HuH-7 (cell line): ENCODE data around the gene KLF13.

Source experiments
- DNase-seq: peaks from one replicate; pipeline ENCODE4 v3.0.0; 2011; ENCODE audit warnings: low spot score

The KLF13 gene

GRCh38 chr15:31300208-31300661, 26.4 kb upstream of the KLF13 start:
- DNase-seq = no peak

DNA sequence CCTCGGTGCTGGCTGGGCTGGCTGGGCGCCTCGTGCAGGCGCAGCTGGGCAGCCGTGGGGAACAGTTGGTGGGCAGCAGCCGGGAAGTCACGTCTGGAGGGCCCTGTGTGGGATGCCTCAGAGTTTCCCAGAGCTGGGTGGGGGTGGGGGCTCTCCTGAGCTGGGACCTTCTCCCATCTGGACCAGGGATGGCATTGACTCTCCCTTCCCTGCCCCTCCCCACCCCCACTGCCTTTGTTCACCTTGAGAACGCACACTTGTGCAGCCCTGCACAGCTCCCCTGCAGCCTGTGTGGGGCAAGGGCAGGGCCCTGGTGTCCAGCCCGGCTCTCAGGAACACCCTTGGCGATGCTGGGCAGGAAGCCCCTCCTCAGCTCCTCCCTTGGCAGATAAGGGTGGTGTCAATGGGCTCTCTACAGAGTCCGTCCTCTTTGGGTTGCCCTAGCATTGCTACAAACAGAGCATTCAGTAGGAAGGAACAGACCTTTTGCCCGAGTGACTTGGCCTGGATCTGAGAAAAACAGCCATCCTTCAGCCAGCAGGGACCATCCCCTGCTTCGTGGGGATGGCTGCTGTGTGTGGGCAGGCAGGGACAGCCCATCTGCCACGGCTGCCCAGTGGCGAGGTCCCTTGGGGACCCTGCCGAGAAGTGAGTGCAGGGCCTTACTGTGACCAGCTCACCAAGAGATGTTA, 25.5 kb upstream of the KLF13 start:
- no peak for DNase-seq

DNA sequence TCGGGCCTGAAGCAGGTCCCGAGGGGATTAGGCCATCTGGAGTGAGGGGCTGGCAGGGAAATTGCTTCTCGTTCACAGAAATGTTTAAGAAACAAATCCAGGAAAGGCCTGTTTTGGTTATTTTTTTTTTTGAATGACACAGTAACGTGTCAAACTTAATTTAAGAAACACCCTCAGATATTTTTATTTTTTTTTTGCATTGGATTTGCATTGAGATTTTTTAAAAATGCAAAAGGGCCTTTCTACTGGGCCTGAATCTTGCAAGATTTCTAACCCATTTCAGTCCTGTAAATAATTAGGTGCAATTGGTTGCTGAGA, 25.0 kb upstream of the KLF13 start:
- DNase-seq = no peak

DNA sequence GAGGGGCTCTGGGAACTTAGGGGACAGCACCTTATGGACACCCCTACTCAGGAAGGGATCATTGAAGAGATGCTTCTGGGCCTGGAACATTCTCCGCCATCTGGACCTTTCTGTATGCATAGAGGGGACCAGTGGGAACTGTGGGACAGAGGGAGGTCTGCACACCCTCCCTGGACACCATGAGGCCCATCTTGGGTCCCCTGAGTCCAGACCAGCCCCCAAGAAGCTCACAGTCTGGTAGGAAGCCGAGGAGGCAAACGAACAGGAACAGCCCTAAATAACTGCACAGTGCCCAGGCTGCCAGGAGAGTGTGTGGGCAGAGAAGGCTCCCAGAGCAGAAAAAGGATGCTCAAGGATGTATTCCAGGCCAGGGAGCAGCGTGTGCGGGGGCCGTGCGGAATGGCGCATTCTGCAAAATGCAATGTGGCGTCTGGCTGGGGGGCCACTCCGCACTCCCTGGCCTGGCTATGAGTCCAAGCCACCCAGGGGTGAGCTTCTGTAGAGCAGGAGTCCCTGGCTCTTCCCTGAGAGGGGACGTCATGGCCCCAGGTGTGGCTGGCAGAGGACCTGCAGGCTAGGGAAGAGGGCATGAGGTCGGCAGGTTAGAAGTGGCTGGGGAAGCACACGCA, 24.5 kb upstream of the KLF13 start:
- DNase-seq = no peak

GRCh38 chr15:31302778-31303725, 23.6 kb upstream of the KLF13 start:
- no peak for DNase-seq

DNA sequence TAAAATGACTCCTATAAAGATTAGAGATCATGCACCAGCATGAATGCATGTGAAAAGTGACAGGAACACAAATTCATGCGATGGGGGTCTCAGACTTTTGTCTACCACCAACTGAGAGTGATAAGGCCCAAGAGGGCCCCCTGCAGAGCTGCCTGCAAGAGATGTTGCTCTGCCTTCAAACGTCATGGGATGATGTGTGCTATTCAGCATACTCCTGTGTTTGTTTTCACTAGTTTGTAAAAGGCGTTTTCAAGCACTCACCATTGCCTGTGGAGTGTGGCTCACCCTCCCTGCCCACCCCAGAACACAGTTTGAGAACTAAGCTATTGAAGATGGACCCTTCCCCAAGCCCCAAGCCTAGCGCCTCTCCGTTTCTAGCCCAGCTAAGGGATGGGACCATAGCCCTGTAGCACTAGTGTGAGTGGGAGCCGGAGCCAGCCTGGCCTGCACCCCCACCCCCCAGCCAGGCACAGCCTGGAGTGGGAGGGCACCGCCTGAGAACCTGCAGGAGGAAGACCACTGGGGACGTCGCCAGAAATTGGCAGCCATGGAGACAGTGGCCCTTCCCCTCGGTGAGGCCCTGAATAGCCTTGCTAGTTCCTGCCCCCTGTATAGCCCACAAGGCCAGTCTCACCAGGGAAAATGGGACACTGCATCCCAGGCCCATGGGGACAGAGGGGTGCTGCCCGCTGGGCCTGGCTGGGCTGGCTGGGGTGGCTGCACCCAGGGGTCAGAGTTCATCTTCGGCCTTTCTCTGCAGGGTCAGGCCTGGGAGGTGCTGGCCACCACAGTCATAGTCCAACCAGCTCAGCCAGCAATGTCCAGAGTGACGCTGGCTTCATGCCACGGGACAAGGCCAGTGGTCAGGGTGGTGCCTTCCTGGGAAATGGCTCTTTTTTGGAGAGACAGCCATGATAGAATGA, 22.6 kb upstream of the KLF13 start:
- DNase-seq = no peak

DNA sequence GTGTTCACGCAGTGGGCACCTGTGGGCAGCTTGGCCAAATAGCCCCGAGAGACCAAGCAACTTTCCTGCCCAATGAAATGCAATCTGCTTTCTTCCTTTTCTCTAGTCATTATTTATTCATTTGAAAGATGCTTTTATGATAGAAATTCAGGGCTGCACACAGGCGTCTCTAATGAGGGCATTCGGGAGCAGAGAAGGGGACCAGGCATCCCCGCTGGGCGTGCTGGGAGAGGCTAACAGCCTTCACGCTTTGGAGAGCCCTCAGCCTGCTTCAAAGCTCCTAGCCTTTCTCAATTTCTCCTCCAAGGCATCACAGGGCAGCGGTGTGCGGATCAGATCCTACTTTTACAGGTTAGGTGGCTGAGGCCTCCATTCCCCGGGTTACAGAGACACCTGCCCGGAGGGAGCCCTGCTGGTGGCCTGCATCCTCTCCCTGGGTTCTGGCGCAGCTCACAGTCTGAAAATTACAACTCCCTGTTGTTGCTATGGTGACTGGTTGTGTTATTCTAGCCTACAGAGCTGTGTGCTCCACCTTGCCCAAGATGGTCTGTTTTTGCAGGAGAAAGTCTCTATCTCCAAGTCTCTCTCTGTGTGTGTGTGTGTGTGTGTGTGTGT, 21.8 kb upstream of the KLF13 start:
- DNase-seq = no peak

DNA sequence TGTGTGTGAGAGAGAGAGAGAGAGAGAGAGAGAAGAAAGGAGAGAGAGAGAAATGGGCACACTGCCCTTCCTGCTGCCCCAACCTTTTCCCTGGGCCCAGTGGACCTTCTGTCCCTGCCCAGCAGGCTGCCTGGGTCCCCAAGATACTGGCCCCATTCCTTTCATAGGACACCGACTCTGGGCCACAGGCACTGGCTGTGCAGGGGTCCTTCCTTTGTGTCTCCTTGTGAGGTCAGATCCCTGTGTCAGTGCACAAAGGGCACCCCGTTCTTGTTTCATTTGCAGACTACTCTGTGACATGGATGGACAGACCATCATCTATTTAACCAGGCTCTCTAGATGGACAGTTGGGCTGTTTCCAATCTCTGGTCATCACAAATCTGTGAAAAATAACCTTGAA, 21.3 kb upstream of the KLF13 start:
- no peak for DNase-seq

GRCh38 chr15:31305796-31306425, 20.7 kb upstream of the KLF13 start:
- DNase-seq = no peak

DNA sequence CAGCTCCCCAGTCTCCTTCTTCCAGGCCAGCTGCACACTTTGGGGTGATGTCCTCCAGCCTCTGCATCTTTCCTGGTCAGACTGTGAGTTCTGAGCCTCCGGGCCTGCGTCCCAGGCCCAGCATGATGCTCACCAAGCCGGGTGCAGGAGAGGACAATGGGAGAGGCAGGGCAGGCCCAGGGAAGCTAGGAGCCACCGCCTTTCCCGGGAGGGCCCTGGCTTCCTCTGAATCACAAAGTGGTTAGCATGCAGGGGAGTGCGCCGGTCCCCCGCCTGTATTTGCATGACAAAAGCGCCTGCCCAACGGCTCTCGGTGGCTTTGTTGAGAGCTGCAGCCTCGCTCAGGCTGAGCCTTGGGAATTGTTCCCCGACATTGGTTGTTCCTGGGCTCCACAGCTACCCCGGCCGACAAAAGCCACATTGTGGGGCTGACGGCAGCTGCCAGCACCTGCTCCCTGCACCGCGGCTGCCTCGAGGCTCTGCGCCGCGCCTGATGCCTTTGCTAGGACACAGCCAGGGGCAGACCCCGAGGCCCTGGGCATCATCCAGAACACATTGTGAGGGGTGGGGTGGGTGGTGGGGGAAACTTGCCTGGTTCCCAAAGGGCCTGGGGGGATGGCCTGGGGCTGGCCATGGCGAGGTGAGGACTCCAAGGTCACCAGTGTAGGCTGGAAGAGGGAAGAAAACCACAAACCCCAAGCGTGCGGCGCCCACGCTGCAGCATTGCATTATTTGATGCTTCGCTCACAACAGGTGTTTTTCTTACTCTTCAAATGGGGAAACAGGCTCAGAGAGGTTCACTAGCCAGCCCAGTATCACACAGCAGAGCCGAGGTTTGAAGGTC, 20.0 kb upstream of the KLF13 start:
- DNase-seq = no peak

- no peak for DNase-seq
Observed at GRCh38 chr15:31307270-31308184, 19.1 kb upstream of the KLF13 start.

- no peak for DNase-seq
Observed at GRCh38 chr15:31308185-31308639, 18.4 kb upstream of the KLF13 start.

GRCh38 chr15:31309893-31310606, 16.6 kb upstream of the KLF13 start:
- no peak for DNase-seq

GRCh38 chr15:31311735-31312619, 14.7 kb upstream of the KLF13 start:
- DNase-seq = no peak

DNA sequence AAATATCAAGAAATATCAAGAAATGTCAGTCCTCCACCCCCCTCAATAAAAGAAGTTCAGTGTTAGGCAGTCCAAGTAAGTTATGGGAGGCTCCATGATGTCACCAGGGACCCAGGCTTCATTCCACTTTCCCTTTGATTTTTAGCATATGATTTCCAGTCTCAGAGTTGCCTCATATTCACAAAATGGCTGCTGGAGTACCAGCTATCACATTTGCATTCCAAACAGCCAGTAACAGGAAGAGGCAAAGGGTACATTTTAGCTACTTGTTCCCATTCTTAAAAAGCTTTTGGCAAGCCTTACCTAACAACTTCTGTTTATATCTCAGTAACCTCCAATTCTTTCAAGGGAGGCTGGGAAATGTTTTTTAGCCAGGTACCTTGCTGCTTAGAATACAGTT, 13.4 kb upstream of the KLF13 start:
- DNase-seq = no peak

DNA sequence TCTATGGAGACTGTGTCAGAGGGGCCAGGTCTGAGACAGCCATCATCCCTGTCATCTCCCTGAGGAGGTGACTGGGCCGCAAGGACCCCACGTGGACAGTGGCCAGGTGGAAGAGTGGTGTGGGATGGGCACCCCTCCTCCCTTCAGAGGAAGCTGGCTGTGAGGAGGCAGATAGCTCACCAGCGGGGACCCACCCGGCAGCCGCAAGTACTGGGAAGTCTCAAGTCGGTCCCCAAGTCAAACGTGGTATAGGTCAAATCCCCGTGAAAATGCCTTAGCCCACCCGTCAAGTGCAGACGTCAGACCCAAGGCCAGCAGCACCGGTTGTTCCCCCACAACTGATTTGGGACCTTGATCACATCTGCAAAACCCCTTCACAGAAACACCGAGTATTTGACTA, 12.3 kb upstream of the KLF13 start:
- no peak for DNase-seq

GRCh38 chr15:31316135-31316795, 10.4 kb upstream of the KLF13 start:
- no peak for DNase-seq
